Astrocyte (in vitro differentiated cells and primary cell): ENCODE measurements around the gene PKNOX2.

Source experiments
- EZH2 ChIP-seq: IDR thresholded peaks from 2 replicates; pipeline ENCODE4 v1.6.1; 2012; ENCODE audit warnings: mild to moderate bottlenecking, low read length, inconsistent platforms; ENCODE audit not compliant: insufficient read depth
- TF ChIP-seq, protein P1 (sequence below): IDR thresholded peaks from 2 replicates; pipeline ENCODE4 v1.5.1; 2011; ENCODE audit warnings: low read depth, mild to moderate bottlenecking, inconsistent platforms, low read length, moderate library complexity; ENCODE audit not compliant: insufficient read depth

DNA sequence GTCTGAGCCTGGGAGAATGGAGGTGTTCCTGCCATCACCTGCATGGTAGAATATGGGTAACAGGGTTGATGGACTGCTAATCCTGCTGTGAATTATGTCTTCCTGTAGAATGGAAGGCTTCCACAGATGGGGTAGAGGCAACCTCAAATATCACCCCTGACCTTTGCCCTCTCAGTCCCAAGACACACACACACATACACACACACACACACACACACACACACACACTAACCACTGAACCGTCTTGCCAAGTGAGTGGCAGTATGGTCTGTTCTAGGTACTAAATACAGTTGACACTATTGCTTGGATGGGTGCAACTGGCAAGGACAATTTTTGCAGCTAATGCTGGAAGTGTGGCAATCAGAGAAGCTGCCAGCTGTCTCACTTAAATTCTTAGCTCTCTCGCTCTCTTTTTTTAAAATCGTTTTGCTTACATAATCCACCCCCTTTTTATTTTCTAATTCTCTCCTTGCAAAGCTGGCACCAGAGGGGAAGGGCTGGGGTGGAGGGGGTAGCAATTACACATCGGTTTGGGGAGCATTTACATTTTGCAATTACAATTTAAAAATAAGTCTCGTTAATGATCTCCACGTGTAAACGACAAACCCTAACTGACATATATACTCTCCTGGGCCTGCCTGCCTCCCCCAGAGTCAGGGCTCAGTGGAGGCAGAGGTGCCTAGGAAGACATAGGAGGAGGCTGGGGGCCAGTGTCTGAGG is 169.0 kb downstream of the PKNOX2 start:
- TF ChIP-seq EZH2 = no peak
- TF ChIP-seq, protein P1, sequence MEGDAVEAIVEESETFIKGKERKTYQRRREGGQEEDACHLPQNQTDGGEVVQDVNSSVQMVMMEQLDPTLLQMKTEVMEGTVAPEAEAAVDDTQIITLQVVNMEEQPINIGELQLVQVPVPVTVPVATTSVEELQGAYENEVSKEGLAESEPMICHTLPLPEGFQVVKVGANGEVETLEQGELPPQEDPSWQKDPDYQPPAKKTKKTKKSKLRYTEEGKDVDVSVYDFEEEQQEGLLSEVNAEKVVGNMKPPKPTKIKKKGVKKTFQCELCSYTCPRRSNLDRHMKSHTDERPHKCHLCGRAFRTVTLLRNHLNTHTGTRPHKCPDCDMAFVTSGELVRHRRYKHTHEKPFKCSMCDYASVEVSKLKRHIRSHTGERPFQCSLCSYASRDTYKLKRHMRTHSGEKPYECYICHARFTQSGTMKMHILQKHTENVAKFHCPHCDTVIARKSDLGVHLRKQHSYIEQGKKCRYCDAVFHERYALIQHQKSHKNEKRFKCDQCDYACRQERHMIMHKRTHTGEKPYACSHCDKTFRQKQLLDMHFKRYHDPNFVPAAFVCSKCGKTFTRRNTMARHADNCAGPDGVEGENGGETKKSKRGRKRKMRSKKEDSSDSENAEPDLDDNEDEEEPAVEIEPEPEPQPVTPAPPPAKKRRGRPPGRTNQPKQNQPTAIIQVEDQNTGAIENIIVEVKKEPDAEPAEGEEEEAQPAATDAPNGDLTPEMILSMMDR = no peak
